HG03442 (cell line): ENCODE data around the gene PFN3.

ENCODE experiments used
- ATAC-seq: cut with Tn5 transposase; IDR thresholded peaks from one replicate; pipeline ENCODE4 v1.9.1; 2021; ENCODE audit warnings: mild to moderate bottlenecking, moderate library complexity; ENCODE audit not compliant: unreplicated experiment

The PFN3 gene

GRCh38 chr5:177438468-177438867 lies 38.0 kb upstream of the PFN3 start:
- no peak for ATAC-seq

GRCh38 chr5:177437623-177438022 lies 37.2 kb upstream of the PFN3 start:
- ATAC-seq, result no peak

GRCh38 chr5:177435847-177436536 lies 35.5 kb upstream of the PFN3 start:
- no peak for ATAC-seq

GRCh38 chr5:177434942-177435738 lies 34.7 kb upstream of the PFN3 start:
- ATAC-seq, result no peak

GRCh38 chr5:177434437-177434836 lies 34.0 kb upstream of the PFN3 start:
- ATAC-seq, result no peak

- no peak for ATAC-seq
Observed at GRCh38 chr5:177433658-177434217, 33.3 kb upstream of the PFN3 start.

- ATAC-seq, result no peak
Observed at GRCh38 chr5:177432839-177433657, 32.6 kb upstream of the PFN3 start.

GRCh38 chr5:177432143-177432838 lies 31.8 kb upstream of the PFN3 start:
- no peak for ATAC-seq

- ATAC-seq, result peak; percentile 36
Observed at GRCh38 chr5:177431317-177432142, 31.1 kb upstream of the PFN3 start.

- ATAC-seq, result no peak
Observed at GRCh38 chr5:177430972-177431316, 30.5 kb upstream of the PFN3 start.

- no peak for ATAC-seq
Observed at GRCh38 chr5:177430140-177430951, 29.9 kb upstream of the PFN3 start.

- ATAC-seq, result no peak
Observed at GRCh38 chr5:177429248-177430040, 29.0 kb upstream of the PFN3 start.

- no peak for ATAC-seq
Observed at GRCh38 chr5:177428574-177429217, 28.2 kb upstream of the PFN3 start.

GRCh38 chr5:177427919-177428573 lies 27.6 kb upstream of the PFN3 start:
- no peak for ATAC-seq

GRCh38 chr5:177427211-177427822 lies 26.9 kb upstream of the PFN3 start:
- ATAC-seq, result no peak

- ATAC-seq, result peak; percentile 3
Observed at GRCh38 chr5:177426566-177427210, 26.2 kb upstream of the PFN3 start, which contains the start of gene GRK6. GRK6 (plus strand) TSS chr5:177426676; CDS start chr5:177426846, 170 bp downstream.
